SU-DHL-6 (cell line): Measurements from ENCODE around the gene CDH13.

Experiments
- H2AFZ ChIP-seq: fragments of 200-600 bp; sonication (generic); 2 replicates; pipeline ENCODE4 v1.6.1; 2014; ENCODE audit warnings: low read depth, mild to moderate bottlenecking, moderate library complexity, mixed read lengths, antibody characterized with exemption, low read length; ENCODE audit not compliant: severe bottlenecking
- H3F3A ChIP-seq: fragments of 200-600 bp; shearing (Covaris generic); 2 replicates; pipeline ENCODE4 v1.6.0; 2016; ENCODE audit warnings: antibody characterized with exemption, mild to moderate bottlenecking; ENCODE audit not compliant: insufficient read depth
- H3K27ac ChIP-seq: fragments of 200-600 bp; sonication (generic); 2 replicates; pipeline ENCODE4 v1.5.1; 2016; ENCODE audit warnings: low read depth, mild to moderate bottlenecking, low read length, moderate library complexity, mixed read lengths
- H3K27me3 ChIP-seq: fragments of 200-600 bp; sonication (generic), shearing (Covaris generic); 2 replicates; pipeline ENCODE4 v1.6.0; 2014; ENCODE audit warnings: mild to moderate bottlenecking, low read length
- H3K36me3 ChIP-seq: fragments of 200-600 bp; sonication (generic); 2 replicates; pipeline ENCODE4 v1.6.1; 2014; ENCODE audit warnings: mild to moderate bottlenecking, low read length, mixed read lengths
- H3K4me2 ChIP-seq: fragments of 300-600, 200-600 bp; shearing (Covaris generic), sonication (generic); 2 replicates; pipeline ENCODE4 v1.6.0; 2014; ENCODE audit warnings: low read length, low read depth, mild to moderate bottlenecking; ENCODE audit not compliant: poor library complexity, severe bottlenecking
- H3K4me3 ChIP-seq: fragments of 200-600 bp; sonication (generic); 2 replicates; pipeline ENCODE4 v1.5.1; 2014; ENCODE audit warnings: antibody characterized with exemption, low read length, mild to moderate bottlenecking, mixed read lengths; ENCODE audit not compliant: insufficient read depth, poor library complexity, severe bottlenecking
- H3K79me2 ChIP-seq: fragments of 200-600 bp; sonication (generic); 2 replicates; pipeline ENCODE4 v1.6.1; 2014; ENCODE audit warnings: mild to moderate bottlenecking, low read length, moderate library complexity; ENCODE audit not compliant: insufficient read depth
- H3K9ac ChIP-seq: fragments of 200-600 bp; sonication (generic); 2 replicates; pipeline ENCODE4 v1.7.0; 2014; ENCODE audit warnings: mild to moderate bottlenecking, low read length
- H3K9me2 ChIP-seq: fragments of 200-600 bp; sonication (generic); replicated peaks from 2 replicates; pipeline ENCODE4 v1.6.1; 2014; ENCODE audit warnings: low read length; ENCODE audit not compliant: insufficient read depth
- H3K9me3 ChIP-seq: fragments of 200-600 bp; sonication (generic); 2 replicates; pipeline ENCODE4 v1.6.1; 2014; ENCODE audit warnings: low read length, mixed read lengths; ENCODE audit not compliant: insufficient read depth
- H4K20me1 ChIP-seq: fragments of 200-600 bp; sonication (generic); 2 replicates; pipeline ENCODE4 v1.6.1; 2014; ENCODE audit warnings: low read depth, mild to moderate bottlenecking, antibody characterized with exemption, low read length, moderate library complexity, mixed read lengths
- CTCF ChIP-seq: fragments of 200-600 bp; sonication (generic); IDR thresholded peaks from one replicate; pipeline ENCODE4 v1.5.1; 2017; ENCODE audit warnings: antibody characterized with exemption, mild to moderate bottlenecking, low read length, moderate library complexity; ENCODE audit not compliant: insufficient read depth, poor library complexity, severe bottlenecking
- EZH2phosphoT487 ChIP-seq: fragments of 200-600 bp; sonication (generic), shearing (Covaris generic); conservative IDR thresholded peaks from 2 replicates; pipeline ENCODE4 v1.6.1; 2018; ENCODE audit warnings: mild to moderate bottlenecking, antibody characterized with exemption, low read length, moderate library complexity, mixed read lengths

Gene CDH13

GRCh38 chr16:83833921-83834320, 1207.2 kb downstream of the CDH13 start:
- Histone ChIP-seq H3K36me3 (no peaks in the 10 kb centered on the region), H3K27ac (no peak overlapping the region), H3K9me3 (no peaks in the 10 kb centered on the region), H2AFZ (no peak overlapping the region), H3K4me3 (no peak overlapping the region), H3K9me2 (no peaks in the 10 kb centered on the region), H3K9ac (no peak overlapping the region), H4K20me1 (no peaks in the 10 kb centered on the region), H3F3A (no peaks in the 10 kb centered on the region), H3K4me2 (no peak overlapping the region), H3K79me2 (no peaks in the 10 kb centered on the region), H3K27me3 (no peaks in the 10 kb centered on the region)
- TF ChIP-seq CTCF: no peak
- TF ChIP-seq EZH2phosphoT487: no peak

- Histone ChIP-seq H3K27me3 (no peaks in the 10 kb centered on the region), H3K9me3 (no peaks in the 10 kb centered on the region), H3K4me3 (no peak overlapping the region), H2AFZ (no peak overlapping the region), H4K20me1 (no peaks in the 10 kb centered on the region), H3K36me3 (no peaks in the 10 kb centered on the region), H3K9ac (no peak overlapping the region), H3F3A (no peaks in the 10 kb centered on the region), H3K9me2 (no peaks in the 10 kb centered on the region), H3K27ac (no peak overlapping the region), H3K4me2 (no peak overlapping the region), H3K79me2 (no peaks in the 10 kb centered on the region)
- TF ChIP-seq EZH2phosphoT487 (no peak), CTCF (no peak)
Observed at GRCh38 chr16:83835586-83836566, 1209.1 kb downstream of the CDH13 start.

GRCh38 chr16:83837566-83837965, 1210.8 kb downstream of the CDH13 start:
- Histone ChIP-seq H4K20me1 (no peaks in the 10 kb centered on the region), H3K9me3 (no peaks in the 10 kb centered on the region), H3K36me3 (no peaks in the 10 kb centered on the region), H3K4me2 (no peak overlapping the region), H3K27me3 (no peaks in the 10 kb centered on the region), H3K27ac (no peak overlapping the region), H3K9ac (no peak overlapping the region), H3F3A (no peaks in the 10 kb centered on the region), H2AFZ (no peak overlapping the region), H3K79me2 (no peaks in the 10 kb centered on the region), H3K4me3 (no peak overlapping the region), H3K9me2 (no peaks in the 10 kb centered on the region)
- TF ChIP-seq CTCF (no peak), EZH2phosphoT487 (no peak)
